Renal pelvis (tissue), 4 donors: ENCODE data around the gene INSM1. TPM values are rescaled to one million over a fixed set of nuclear protein-coding genes. Genes with fewer than 3 reads are reported as not detected.

ENCODE experiments used
- DNase-seq: peaks from one replicate; pipeline ENCODE4 v3.0.0-alpha.2; 2013
- polyA plus RNA-seq, 3 donors: library from polyadenylated mRNA; unstranded; fragments of 120-200 nt; gene quantifications; one replicate each; pipeline ENCODE4 v1.2.1, GENCODE V29; 2013; ENCODE audit not compliant: insufficient read length in 3 of 3

INSM1 gene
- polyA plus RNA-seq, 3 donors = not detected

- DNase-seq = no peak
Measured at GRCh38 chr20:20417876-20418676, 50.2 kb downstream of the INSM1 start.
